HS-5 (cell line): Measurements from ENCODE around the gene C3orf80.
"Not testable (repeated sequence)": the region's sequence is repeated elsewhere in the genome, so short reads cannot be mapped to it uniquely, and the experiment has no call there.

ENCODE experiments used
- DNase-seq: peaks from one replicate; pipeline ENCODE4 v3.0.0-alpha.2; 2012; ENCODE audit warnings: low read depth

The C3orf80 gene

GRCh38 chr3:160213191-160213590, 12.0 kb upstream of the C3orf80 start:
- DNase-seq, result no peak

DNA sequence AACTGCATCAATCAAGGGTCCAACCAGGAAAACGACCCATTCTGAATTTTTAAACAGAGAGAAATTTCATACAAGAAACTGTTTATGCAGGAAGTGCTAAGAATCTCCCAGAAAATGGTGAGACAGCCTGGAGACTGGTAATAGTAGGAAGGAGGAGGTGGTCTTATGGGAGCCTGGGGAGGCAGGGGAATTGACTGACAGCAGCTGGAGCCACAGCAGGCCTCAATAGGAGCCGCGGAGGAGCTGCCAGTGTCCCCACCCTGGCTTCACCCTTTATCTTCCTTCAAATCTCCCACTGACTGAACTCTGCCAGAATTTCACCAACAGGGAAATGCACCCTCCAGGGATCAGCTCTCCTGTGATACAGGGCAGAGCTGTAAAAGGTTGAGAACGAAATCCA, 7.5 kb upstream of the C3orf80 start:
- no peak for DNase-seq

GRCh38 chr3:160218136-160218535, 7.1 kb upstream of the C3orf80 start:
- no peak for DNase-seq

GRCh38 chr3:160220038-160220437, 5.2 kb upstream of the C3orf80 start:
- no peak for DNase-seq

DNA sequence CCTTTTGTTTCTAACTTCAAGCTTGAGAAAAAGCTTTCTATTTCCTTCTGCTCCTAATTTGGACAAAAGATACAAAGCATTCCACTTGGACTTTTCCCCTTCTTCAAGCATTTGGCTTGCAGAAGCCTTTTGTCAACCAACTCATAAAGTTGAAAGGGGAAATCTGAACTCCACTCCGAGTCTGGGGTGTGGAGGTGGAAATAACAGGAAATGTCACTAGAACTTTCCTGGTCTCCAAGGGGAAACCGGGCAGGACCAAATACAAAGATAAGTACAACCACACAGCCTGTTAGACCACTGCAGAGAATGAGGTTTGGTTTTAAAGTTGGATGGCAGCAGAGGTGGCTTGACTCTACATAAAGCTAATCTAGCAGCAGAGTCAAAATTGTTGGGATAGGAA, 4.2 kb upstream of the C3orf80 start:
- no peak for DNase-seq

DNA sequence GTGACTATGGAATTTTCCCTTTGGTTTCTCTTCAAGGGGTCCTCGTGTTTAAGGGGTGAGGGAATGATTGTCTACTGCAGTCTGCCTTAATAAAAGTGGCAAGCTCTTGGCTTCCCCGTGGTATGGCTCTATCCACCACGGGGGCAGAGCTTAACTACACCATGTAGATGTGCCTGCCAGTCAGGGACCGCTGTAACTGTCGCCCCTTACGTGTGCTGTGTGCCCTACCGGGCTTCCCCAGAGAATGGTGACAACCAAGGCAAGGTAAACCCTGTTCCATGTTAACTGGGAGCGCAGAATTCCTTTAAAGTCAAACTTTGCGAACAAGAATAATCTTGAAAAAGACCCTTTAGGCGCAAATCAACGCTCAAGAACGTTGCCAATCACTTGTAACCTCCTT, 966 bp upstream of the C3orf80 start:
- DNase-seq, result no peak

DNA sequence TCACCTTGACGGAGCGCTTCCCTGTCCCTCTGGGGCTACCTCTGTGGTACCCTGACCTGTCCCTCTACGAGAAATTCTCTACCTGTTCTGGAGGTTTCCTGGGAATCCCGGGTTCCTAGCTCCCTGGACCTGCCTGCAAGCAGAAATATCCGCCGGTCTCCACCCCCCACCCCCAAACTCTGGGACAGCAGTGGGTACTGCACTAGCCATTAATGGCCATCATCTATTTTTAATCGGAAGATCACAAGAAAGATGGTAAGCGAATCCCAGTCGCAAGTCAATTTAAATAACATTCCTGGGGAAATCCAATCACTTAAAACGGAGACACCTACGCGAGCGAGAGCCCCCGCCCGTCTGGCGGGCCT, 429 bp upstream of the C3orf80 start:
- no peak for DNase-seq

DNA sequence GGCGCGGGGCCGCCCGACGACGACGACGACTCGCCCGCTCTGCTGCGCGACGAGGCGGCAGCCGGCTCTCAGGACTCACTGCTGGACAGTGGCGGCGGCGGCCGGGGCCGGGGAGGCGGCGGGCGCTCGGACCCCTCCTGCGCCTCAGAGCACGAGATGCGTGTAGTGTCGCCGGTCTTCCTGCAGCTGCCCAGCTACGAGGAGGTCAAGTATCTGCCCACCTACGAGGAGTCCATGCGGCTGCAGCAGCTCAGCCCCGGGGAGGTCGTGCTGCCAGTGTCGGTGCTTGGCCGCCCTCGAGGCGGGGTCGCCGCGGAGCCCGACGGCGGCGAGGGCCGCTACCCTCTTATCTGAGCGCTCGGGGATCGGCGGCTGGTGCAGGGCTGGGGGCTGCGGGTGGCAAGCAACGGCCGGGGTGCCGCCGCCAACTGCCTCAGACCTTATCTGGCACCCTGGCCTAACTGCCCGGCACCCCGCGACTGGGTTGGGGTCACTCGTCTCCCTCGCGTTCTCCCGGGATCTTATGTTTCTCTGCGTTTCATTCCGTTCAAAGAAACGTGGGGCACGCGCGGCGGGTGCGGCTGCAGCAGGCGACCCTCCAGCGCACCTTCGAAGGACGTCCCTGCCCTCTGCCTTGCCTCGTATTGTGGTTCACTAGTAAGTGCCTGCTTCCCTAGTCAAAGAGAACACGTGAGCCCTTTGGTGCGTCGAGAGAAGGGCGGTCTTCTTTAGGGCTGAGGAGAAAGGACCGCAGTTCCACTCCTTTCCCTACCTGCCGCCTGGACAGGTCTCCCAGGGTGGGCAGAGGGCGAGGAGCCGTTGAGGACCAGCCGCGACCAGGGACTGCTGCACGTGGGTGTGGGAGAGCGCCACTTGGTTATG, 1.0 kb downstream of the C3orf80 start:
- DNase-seq, result no peak

DNA sequence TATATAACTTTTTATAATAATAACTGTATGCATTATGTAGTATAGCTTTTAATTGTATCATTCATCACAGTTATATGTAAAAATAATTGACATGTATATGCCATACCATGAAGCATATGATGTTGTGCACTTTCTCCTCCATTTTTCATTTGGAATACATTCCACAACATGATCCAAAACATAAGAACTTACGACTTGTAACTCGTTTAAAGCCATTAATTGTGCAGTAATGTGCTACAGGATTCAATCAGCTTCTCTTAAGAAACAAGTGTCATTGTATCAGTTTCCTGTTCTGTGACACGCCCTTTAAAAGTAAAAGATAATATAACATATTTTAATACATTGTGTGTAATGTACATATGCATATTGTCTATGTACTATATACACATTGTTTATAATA, 2.2 kb downstream of the C3orf80 start:
- DNase-seq, result no peak

GRCh38 chr3:160232014-160232413, 6.8 kb downstream of the C3orf80 start:
- no peak for DNase-seq

DNA sequence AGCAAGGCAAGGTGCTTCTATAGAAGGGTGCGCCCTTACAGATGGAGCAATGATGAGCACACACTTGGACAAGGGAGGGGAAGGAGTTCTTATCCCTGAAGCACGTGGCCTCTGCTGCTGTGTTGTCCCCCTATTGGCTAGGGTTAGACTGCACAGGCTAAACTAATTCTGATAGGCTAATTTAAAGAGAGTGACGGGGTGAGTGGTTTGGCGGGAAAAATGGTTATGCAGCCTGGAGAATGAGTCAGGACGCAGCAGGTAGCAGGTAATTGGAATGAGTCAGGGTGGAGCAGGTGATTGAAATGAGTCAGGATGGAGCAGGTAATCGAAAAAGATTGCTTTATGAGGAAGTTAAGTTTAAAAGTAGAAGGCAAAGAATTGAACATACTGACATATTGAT, 15.5 kb downstream of the C3orf80 start:
- not testable (repeated sequence) for DNase-seq

DNA sequence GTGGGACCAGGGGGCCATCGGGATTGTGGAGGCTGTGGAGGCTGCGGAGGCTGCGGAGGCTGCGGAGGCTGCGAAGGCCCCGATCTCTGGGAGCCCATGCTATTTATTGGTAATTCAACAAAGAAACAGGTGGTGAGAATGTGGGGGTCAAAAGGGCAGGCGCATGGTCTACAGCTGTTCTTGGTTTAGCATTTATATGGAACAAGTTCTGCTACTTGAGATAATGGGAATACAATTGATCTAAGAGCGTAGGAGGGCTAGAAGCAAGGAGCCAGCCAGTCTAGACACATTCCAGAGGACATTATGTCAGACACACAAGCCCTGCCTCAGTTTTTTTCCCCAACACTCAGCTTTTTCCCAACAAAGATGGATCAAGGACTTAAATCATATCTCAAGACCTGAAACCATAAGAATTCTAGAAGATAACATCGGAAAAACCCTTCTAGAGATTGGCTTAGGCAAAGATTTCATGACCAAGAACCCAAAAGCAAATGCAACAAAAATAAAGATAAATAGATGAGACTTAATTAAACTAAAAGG, 20.1 kb downstream of the C3orf80 start:
- DNase-seq, result no peak

GRCh38 chr3:160247766-160248165, 22.5 kb downstream of the C3orf80 start:
- DNase-seq, result no peak

DNA sequence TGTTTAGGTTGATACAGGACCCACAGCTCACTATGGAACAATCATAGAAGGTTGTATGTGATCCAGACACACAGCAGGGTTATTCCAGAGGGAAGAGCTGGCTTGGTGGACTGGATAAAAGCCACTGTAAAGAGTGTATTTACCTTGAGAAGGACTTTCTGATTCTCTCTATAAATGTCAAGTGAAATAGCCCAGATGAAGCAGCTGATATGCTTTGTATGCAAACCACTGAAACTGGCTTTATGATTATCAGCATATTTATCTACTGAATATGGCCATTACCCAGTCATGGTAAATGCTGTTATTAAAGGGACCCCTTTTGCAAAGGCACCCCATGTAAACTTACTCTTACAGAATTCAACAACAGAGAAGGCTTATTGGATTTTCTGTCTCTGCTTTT, 28.1 kb downstream of the C3orf80 start:
- DNase-seq, result no peak

DNA sequence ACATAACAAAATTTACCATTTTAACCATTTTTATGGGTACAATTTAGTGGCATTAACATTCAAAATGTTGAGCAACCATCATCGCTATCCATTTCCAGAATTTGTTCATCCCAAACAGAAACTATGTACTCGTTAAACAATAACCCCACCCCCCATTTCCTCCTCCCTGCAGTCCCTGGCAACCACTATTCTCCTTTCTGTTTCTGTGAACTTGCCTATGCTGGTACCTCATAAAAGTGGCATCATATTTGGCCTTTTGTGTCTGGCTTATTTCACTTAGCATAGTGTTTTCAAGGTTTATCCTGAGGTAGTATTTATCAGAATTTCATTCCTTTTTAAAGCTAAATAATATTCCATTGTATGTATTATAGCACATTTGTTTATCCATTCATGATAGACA, 32.4 kb downstream of the C3orf80 start:
- no peak for DNase-seq

- no peak for DNase-seq
These were observed 34.4 kb downstream of the C3orf80 start for GRCh38 chr3:160259589-160259988.

DNA sequence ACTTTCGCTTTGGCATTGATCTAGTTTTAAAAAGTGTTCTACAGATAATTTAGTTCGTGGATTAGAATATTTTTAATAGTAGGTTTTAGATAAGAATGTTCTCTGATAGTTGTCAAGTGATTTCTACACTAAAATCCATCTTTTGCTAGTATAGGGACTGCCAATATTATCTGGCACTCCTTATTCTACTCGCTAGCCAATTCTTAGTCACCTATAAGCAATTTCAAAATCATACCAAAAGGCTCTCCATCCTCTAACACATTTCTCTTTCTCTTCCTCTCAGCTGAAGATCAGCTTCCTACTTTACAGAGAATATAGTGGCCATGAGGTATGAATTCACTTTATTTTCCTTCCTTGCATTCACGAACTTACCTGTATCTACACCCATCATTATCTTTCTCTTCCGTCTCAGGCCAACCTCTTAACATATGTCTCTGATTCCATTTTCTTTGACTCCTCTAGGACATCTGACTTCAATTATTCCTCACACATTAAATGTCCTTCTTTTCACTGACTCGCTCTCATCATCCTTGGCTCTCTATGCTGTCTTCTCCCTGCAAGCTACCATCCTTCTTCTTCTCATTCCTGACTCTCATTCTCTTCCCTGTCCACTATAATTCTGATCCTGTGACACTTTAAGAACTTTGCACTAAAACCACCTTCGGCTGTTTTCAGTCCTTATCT, 35.5 kb downstream of the C3orf80 start:
- DNase-seq, result peak; percentile 4

DNA sequence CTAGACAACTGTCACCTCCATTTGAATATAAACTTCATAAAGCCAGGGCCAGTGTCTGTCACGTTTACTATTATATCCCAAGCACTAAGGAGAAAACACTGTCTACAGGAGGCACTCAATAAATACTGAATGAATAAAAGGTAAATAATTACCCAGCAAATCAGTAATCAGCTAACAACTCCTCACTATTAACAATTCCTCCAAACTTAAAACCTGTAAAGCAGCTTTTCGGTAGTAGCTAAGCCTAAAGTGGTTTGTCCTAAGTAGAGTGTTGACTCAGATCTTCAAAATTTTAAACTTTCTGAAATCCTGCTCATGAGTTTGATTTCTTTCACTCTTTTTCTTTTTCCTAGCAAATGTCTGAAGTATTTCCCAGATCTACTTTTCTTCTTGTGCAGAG, 39.9 kb downstream of the C3orf80 start:
- no peak for DNase-seq
